DMS79 (cell line): Measurements from ENCODE around the gene P2RY2.

Experiments used
- DNase-seq: peaks from one replicate; lab custom pipeline; 2025; lab: John Stamatoyannopoulos, UW

P2RY2 gene

DNA sequence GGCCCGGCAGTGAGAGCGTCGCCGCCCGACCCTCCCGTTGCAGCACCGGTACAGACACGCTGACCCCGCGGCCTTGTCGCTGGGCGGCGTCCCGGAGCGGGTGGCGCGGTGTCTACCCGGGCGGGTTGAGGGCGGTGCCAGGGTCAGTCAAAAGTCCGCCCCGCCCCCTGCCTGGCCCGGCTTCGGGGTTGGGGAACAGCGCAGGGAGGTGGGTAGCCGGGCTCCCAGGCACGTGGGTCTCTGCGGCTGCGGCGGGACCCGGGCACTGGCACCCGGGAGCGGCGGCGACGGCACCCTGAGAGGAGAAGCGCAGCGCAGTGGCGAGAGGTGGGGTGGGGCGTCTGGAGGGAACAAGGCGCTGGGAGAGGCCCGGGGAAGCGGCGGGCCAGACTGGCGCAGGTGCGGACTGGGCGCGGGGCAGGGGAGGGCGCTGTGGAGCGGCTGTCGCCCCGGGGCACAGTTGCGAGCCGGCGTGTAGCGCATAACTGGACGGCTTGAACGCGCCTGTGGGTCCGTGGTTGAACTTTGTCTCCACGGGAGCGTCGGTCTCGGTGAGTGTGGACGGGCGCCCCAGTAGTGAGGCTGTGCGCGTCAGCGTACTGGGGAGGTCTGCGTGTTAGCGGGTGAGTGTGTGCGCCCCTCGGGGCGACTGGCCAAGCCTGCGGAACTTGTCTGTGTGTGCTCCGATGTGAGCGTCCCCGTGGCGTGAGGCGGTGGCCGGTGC lies at the start of gene P2RY2:
TSS of gene P2RY2 (plus strand) at position 176 of the 724 bp plus-strand sequence. CDS start 15,879 bp downstream, outside the sequence.
- no peak for DNase-seq

DNA sequence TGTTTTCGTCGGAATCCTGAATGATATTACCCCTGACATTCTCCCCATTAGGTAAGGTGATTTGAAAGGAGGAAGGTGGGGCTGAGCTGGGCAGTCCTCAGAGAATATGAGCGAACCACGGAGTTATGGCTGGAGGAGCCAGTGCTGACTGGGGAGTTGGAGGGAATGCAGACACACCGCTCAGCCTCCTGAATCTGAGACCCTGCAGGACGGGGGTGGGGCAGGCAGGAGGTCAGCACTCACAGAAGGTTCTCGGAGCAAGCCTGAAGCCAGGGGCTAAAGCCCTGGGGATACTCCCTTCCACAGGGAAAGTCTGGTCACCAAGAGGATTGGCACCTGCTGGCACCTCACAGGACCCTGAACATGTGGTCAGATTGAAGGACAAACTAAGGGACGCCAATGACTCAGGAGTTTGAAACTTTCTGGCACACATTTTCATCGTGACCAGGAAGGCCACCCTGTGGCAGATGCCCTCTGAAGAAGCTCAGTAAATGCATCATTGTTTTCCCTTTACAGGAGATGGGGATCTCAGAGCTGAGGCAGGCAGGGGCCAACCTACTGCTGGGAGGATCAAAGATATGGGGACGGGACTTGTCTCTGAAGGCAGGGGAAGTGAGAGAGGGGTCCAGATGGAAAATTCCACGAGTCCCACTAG lies 49.0 kb upstream of the P2RY2 start:
- DNase-seq, result no peak

DNA sequence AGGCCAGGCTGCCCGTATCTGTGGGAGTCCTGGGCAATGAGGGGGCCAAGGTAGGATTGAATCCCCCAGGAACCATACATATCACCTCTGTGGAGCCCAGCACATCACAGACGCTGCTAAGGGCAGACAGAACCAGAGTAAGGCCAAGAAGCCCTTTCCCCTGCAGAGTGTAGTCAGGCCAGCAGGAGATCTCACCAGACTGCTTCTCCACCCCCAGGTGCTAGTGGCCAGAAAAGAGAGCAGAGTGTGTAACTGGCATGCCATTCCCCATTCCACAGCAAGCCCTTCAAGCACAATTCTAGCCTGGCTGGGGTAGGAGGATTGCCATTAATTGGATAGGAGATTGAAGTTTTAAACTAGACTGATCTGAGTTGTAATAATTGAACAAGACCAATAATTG lies 47.9 kb upstream of the P2RY2 start:
- no peak for DNase-seq

- no peak for DNase-seq
Measured at GRCh38 chr11:73171436-73172161, 46.5 kb upstream of the P2RY2 start.

DNA sequence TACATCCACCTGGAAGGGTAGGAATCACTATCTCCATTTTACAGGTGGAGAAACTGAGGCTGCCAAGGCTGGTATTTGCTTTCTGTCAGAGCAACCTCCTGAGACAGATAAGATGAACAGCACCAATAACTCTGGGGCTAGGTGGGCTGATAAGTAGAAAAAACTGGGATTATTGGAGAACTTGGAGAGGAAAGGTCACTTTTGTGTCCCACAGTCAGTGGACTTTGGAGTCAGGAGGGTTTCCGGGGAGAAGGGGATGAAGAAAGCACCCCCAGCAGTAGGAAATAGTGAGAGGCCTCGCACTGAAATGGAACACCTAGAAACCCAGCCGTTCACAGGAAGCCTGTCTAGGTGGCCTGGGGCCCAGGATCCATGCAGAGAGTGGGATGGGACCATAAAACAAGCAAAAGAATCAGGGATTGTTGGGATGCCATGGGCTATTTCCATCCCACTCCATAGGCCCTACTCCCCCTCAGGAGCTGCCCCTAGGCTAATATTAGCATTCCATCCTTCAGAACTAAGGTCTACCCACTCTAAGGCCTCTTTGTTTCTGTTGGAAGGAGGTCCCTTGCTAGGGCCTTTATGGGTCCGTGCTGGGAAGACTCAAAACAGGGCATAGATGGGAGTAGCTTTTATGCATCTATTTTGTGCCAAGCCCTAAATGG lies 45.0 kb upstream of the P2RY2 start:
- DNase-seq, result no peak

DNA sequence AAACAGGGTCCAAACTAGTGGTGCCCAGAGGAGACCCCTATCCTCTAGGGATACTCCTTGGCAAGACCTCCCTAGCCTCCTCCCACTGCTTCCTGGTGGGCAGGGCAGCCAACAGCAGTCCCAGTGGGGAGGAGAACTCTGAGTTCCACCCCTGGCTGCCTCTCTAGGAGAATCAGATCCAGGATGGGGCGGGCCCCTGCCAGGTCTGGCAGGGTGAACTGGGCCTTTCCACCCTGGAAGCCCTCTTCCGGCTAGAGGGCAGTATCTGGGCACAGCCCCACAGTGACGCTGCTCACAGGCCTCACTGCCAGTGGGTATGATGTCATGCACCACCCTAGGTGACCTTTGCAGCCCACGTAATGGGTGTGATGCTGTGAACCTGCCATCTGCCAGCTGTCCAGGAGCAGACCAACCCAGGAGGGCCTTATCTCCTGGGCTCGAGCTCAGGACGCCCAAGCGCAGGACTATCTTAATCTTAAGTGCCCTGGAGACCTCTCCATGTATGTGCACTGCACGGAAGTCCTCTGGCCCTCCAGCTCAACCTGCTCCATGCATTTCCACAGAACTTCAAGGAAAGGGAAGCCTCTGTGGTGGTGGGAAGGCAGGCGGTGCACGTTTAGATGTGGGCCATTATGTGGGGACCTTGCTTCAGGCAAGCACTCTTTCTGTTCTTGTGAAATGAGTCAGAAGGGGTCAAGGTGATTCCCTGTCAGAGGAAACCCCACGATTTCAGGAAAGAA lies 44.2 kb upstream of the P2RY2 start:
- no peak for DNase-seq

DNA sequence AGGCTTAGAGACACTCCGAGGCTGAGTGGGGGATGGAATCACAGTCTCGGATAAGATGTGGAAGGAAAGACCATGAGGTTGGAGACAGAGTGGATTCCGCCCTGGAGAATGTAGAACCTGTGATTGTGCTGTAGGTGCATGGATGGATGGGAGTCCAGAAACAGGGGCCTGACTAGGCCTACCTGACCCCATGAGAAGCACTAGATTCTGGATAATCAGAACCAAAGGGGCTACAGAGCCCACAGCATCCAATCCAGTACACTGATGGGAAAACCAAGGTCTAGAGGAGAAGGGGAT lies 43.6 kb upstream of the P2RY2 start:
- no peak for DNase-seq

DNA sequence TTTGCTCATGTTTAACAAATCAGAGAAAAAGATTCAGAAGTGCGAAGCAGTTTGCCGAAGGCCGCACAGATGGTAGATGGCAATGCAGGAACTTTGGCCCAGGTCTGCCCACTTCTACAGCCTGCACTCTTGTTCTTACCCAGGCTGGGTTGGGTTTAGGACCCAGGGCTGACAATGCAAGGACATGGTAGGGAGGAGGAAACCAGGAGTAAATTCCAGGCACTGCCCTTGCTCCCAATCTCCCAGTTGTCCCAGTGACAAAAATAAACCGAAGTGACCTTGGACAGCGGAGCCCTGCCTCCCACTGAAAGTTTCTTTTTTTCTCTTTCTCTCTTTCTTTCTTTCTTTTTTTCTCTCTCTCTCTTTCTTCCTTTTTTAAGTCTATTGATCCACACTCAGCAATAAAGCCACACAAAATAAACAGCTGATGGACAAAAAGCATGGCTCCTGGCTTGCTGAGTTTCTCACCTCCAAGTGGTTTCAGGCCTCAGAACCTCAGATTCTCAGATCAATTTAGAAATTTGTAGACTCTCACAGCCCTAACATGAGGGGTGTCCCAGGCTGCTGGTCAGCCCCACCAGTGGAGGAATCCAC lies 42.4 kb upstream of the P2RY2 start:
- DNase-seq, result no peak

GRCh38 chr11:73176145-73176873 lies 41.8 kb upstream of the P2RY2 start:
- no peak for DNase-seq

DNA sequence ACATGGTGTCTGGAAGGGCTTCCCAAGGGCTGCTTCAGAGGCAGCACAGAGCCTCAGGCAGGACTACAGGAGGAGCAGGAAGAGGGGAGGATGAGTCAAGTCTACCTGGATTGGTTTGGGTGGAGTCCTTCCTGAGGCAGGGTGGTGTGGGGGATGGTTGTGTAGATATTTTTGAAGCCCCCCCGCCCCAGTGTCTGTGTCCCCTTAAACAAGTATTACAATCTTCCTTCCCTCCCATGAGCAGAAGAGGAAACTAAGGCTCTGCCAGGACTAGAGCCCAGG lies 41.3 kb upstream of the P2RY2 start:
- no peak for DNase-seq

DNA sequence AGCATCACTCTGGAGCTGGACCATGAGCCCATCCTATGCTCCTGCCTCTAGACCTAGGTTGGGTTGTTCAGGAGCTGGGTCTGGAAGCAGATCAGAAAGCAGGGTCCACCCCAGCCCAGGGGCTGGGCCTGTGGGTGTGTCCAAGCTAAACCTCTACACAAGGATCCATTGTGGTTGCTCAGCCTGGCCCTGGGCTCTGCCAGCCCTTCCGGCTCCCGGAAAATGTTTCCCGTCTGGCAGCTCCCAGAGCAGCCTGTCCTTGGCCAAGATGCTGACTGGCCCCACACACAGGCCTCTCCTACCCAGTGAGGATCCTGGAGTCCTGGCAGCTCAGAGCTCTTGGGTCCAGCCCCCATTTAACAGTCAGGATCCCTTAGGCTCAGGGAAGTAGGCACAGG lies 40.7 kb upstream of the P2RY2 start:
- DNase-seq, result no peak

GRCh38 chr11:73177778-73178539 lies 40.1 kb upstream of the P2RY2 start:
- peak; percentile 50 for DNase-seq

- no peak for DNase-seq
Measured at GRCh38 chr11:73178681-73179080, 39.4 kb upstream of the P2RY2 start.

DNA sequence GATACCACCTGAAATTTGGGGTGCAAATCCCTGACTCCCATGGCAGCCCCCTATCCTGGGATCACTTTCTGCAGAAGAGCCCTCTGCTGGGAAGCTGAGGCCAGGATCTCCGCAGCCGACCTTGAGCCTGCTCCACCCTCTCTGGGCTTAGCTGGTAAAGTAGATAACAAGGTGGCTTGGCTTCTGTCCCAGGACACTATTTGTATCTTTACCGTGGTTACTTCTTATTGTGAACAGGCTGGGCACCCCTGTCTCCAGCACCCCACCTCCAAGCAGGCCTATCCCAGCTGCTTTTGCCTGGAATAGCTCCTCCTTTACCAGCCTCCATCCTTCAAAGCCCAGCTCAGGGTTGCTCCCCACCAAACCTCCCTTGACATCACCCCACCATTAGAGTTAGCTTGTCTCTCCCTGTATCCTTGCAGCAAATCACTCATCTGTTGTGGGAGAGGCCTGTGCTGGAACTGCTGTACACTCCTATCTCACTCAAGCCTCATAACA lies 35.2 kb upstream of the P2RY2 start:
- no peak for DNase-seq

DNA sequence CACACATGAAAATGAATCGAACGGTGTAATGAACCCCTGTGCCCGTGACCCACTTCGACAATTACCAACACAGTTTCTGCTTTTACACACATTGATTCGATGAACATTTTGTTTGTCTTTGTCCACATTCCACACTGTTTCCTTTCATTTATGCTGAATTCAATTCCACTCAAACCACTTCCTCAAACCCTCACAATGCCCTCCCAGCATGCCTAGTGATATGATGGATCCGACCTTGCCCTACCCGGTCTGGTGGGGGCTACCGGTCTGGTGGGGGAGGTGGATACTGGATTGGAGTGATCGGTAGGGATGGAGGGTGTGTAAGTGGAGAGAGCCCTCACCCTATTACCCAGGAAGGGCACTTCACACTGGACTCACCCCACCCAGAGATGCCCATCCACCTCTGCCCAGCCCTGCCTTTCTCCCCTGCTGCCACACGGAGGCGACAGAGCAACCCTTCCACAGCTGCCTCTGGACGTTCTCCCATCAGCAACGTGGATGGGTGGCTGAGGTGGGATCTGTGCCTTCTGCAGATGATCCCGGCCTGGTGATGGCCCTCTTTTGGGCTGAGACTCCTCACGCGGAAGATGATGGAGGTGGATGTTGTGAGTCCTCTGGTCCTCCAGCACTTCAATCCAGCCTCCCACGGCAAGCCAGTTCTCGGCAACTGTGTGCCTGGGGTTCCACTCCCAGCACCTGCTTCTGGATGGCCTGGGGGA lies 33.0 kb upstream of the P2RY2 start:
- DNase-seq, result peak; percentile 23

DNA sequence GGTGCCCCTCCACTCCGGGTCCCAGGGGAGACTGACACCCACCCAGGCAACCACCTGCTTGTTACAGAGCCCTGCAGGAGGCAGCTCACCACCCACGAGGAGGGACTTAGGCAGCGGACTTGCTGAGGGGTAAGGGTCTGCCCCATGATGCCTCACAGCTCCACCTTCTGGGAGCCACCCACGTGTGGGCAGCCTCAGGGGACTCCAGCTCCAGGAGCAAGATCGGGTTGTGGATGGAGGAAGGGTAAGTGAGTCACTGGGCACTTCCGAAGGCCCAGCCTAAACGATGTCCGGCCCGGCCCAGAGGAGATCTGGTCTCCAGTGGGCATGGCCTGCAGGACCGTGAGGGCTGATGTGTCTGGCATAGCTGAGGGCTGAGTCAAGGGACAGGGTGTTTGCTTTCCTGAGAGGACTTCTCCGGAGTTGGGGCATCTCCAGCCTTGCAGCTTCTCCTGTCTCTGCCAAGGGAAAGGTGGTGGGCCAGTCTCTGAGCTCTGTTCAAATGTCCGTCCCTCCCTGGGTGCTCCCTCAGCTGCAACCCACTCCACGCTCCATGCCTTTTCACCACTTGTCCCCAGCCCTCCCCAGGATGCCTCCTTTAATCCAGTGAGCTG lies 32.3 kb upstream of the P2RY2 start:
- DNase-seq, result no peak

DNA sequence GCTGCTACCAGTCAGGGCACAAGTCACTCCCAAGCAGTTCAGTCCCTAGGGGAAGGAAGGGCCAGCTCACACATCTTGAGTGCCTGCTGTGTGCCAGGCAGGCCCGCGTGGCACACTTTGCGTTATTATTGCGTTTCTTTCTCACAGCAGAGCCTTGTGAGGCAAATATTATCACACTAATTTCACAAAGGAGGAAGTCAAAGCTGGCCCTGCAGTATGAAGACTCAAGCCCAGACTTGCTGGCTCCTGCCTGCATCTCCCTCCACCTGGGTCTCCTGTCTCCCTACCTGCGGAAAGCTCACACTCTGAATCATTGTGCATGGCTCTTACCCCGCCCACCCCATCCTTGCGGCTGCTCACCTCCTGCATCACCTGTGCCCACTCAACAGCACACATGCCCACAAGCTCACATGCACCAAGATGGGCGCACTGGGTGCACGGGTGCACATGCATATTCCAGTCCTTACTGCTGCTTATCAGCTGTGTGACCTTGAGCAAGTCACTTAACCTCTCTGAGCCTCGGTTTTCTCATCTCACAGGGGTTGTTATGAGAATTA lies 31.7 kb upstream of the P2RY2 start:
- DNase-seq, result peak; percentile 15

DNA sequence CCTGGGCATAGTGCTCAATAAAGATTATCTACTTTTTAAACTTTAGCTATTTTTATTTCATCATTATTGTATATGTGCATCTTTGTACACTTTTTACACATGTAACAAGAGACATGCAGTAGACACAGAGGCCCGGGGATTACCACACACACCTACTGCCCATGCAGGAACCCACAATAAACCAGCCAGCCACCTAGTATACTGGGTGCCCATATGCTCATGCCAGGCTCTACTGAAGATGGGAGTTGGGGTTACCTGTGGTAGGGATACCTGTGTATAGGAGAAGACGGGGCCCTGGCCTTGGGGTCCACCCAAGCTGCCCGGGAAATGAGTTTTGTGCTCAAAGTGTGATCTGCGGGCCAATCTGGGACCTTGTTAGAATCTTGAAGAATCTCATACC lies 31.2 kb upstream of the P2RY2 start:
- no peak for DNase-seq

DNA sequence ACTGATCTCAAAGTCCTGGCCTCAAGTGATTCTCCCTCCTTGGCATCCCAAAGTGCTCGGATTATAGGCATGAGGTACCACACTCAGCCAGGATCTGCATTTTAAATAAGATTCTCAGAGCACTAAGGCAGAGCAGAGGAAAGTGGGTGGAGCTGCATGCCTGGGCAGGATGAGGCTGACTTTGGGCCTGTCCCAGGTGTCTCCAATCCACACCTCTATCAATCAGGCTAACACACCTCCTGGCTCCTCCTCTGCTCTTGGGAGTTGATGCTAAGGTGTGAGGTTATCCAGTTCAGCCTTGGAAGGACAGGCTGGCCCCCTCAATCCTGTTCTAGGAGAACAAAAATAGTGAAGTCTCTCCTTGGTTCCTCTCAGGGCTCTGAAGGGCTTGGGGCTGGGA lies 30.2 kb upstream of the P2RY2 start:
- DNase-seq, result no peak
